Right lobe of liver (tissue), 6 donors: ENCODE measurements around the gene ARHGEF16. TPM values are rescaled to one million over a fixed set of nuclear protein-coding genes. Genes with fewer than 3 reads are reported as not detected.

Source experiments
- ATAC-seq, 4 donors: fragments of 200-7000 bp; cut with Tn5 transposase; one replicate each; pipeline ENCODE4 v1.9.1; 2020; ENCODE audit warnings: mild to moderate bottlenecking in 4 of 4, moderate library complexity in 4 of 4
- DNase-seq, 3 donors: peaks; one replicate each; pipeline ENCODE4 v3.0.0-alpha.2; 2020
- H3K27ac ChIP-seq, 3 donors: fragments of 200-600 bp; one replicate each; pipeline ENCODE4 v1.8.0; 2022
- H3K27me3 ChIP-seq, 2 donors: fragments of 200-600 bp; one replicate each; pipeline ENCODE4 v1.8.0; 2022
- H3K36me3 ChIP-seq, 4 donors: fragments of 200-600 bp; sonication (generic) in 1 of 4; one replicate each; pipeline versions ENCODE4 v1.5.1 to v1.8.0; 2017 to 2022; ENCODE audit warnings: control low read depth in 1 of 4
- H3K4me1 ChIP-seq, 4 donors: fragments of 200-600 bp; sonication (generic) in 1 of 4; one replicate each; pipeline versions ENCODE4 v1.5.1 to v1.8.0; 2017 to 2022; ENCODE audit warnings: control low read depth in 1 of 4
- H3K4me3 ChIP-seq, 3 donors: fragments of 200-600 bp; one replicate each; pipeline ENCODE4 v1.8.0; 2022
- H3K9me3 ChIP-seq, 4 donors: fragments of 200-600 bp; sonication (generic) in 1 of 4; one replicate each; pipeline versions ENCODE4 v1.5.1 to v1.8.0; 2017 to 2022; ENCODE audit warnings: control low read depth in 1 of 4
- POLR2A ChIP-seq: fragments of 450-650 bp; IDR thresholded peaks from one replicate; pipeline ENCODE4 v1.6.1; 2017; ENCODE audit warnings: antibody characterized with exemption, mild to moderate bottlenecking
- WGBS: methylation state at CpG from one replicate; pipeline ENCODE4 v1.1.6; 2018; ENCODE audit warnings: low coverage, low lambda C conversion rate; ENCODE audit not compliant: insufficient coverage; ENCODE audit errors: missing lambda C conversion rate; 5-methylcytosine and 5-hydroxymethylcytosine counted together
- intact Hi-C, 2 donors: fragments of 100-400 bp; cut with DNase I; formaldehyde crosslinking; loops; one replicate each; pipeline versions ENCODE4 v1.11.2 to v1.14.1; 2022
- total RNA-seq, 6 experiments: library from RNA; depleted of rRNA in 2 of 6; stranded (reverse); fragments of >200 nt in 2 of 6; fragmentation: NEBNext Ultra II Directional in 3 of 6; extraction: Animal tissue kit (Norgen Biotek cat#: 25700) in 3 of 6; gene quantifications; one replicate each; pipeline versions ENCODE4 v1.1.0 to v1.2.4, GENCODE V29; 2016 to 2023
- TF ChIP-seq, protein P1 (sequence below), 4 donors: fragments of 200-600 bp in 3 of 4; fragments of 450-650 bp in 1 of 4; IDR thresholded peaks; one replicate each; pipeline versions ENCODE4 v1.5.1 to v1.8.0; 2016 to 2022; ENCODE audit warnings: antibody characterized with exemption in 4 of 4, mild to moderate bottlenecking in 2 of 4
- donor health status: DM: no; HTN: yes; CAD: no.
- donor health status: DM: no; HTN: no; CAD: no.
- donor health status: DM: no; HTN: no; CAD: no.
- donor health status: DM: no; HTN: yes; CAD: no.
- donor health status: DM: no; HTN: yes; CAD: no.

Gene ARHGEF16
- total RNA-seq, 6 experiments from 2014 or later, result 2.1 to 16.3 (median 7.5) TPM

DNA sequence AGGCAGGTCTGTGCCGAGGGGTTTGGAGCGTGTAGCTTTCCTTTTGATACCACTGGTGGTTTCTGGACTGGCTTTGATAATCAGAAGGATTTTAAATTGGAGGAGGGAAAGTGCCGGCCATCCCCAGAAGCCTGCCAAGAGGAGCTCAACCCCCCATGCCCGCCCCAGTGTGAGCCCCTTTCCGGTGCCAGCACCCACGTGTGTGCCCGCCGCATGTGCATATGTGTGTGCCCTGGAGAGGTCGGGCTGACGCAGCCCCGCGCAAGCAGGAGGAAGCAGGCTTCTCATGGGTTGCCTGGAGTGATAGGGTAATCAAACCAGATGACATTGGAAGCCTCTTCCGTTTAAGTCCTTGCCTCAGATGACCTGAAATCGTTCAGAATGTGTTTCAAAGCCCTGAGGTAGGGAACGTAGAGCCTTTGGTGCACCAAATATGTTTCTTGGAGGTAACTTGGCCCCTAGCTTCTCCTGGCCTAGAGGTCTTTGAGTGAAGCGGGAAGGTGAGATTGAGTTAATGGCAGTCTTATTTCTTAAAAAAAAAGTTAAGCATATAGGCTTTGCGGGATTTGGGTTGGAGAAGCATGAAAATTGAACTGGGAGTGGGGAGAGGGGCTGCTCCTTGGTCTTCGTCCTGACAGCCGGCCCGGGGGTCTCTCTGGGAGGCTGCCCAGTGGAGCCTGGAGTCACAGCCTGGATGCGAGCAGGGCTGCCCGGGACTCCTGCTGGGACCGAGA is 34.1 kb upstream of the ARHGEF16 start:
- H3K4me1 ChIP-seq, result no peaks in the 10 kb centered on the region
- no peaks in the 10 kb centered on the region for H3K27me3 ChIP-seq
- intact Hi-C loops, result loop anchor here (5.0 to 10.0 kb wide), 2 partner anchors 408 to 596 kb away; no protein-coding TSS in a partner anchor
- DNase-seq (no peak), ATAC-seq (no peak)
- WGBS, result 59% methylated on average over 13 of the region's 23 CpGs
- no peak for TF ChIP-seq POLR2A
- TF ChIP-seq, protein P1, sequence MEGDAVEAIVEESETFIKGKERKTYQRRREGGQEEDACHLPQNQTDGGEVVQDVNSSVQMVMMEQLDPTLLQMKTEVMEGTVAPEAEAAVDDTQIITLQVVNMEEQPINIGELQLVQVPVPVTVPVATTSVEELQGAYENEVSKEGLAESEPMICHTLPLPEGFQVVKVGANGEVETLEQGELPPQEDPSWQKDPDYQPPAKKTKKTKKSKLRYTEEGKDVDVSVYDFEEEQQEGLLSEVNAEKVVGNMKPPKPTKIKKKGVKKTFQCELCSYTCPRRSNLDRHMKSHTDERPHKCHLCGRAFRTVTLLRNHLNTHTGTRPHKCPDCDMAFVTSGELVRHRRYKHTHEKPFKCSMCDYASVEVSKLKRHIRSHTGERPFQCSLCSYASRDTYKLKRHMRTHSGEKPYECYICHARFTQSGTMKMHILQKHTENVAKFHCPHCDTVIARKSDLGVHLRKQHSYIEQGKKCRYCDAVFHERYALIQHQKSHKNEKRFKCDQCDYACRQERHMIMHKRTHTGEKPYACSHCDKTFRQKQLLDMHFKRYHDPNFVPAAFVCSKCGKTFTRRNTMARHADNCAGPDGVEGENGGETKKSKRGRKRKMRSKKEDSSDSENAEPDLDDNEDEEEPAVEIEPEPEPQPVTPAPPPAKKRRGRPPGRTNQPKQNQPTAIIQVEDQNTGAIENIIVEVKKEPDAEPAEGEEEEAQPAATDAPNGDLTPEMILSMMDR (IDR thresholded peaks at IDR 0.05), result no peak
- H3K9me3 ChIP-seq, result no peaks in the 10 kb centered on the region
- H3K36me3 ChIP-seq, result no peaks in the 10 kb centered on the region
- no peak overlapping the region for H3K27ac ChIP-seq
- no peak overlapping the region for H3K4me3 ChIP-seq

DNA sequence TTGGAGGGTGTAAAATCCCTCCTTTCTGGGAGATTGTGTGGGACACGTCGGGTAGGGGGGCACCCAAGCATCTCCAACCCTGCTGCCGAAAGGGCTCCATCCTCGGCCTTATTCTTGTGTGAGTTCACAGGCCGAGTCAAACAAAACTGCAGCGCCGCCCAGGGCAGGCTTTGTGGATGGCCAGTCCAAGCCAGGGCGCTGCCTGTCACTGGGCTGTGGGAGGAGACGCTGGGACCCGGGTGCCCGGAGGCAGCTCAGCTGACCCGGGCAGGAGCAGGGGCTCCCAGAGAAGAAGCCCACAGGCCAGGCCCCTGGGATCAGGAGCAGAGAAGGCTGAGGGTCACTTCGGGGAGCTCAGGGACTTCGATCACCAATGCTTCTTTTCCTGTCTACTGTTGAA is 31.8 kb upstream of the ARHGEF16 start:
- no peak for ATAC-seq
- H3K36me3 ChIP-seq, result no peaks in the 10 kb centered on the region

DNA sequence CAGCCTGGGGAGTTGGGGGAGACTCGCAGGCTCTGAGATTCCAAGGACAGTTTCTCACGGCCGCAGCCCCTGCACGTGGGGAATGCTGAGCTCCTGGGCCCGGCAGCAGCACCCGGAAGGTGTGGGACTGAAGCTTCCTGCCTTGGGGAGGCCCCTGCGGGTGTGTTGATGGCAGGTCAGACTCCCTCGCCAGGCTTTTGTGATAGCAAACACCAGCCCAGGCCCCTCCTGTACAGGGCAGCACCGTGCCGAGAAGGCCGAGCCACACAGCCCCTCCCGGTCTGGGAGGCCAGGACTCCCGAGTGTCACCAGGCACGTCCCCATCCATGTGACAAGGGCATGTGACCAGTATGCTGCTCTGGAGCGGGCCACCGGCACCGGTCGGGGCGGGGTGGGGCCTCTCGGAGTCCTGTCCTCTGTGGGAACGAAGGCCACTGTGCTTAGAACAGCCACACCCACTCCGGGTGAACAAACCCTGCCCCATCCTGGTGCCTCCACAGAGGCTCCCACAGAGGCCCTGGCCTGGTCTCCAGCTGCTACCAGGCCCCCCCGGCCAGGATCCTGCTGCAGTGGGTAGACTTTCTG is 31.1 kb upstream of the ARHGEF16 start:
- DNase-seq, result peak in 1 of 3 donors; percentile 58
- WGBS, result no CpG with 5 or more reads among the region's 23 CpGs
- Histone ChIP-seq H3K4me1 (no peaks in the 10 kb centered on the region), H3K27ac (no peak overlapping the region), H3K36me3 (no peaks in the 10 kb centered on the region), H3K27me3 (no peaks in the 10 kb centered on the region), H3K4me3 (no peak overlapping the region), H3K9me3 (no peaks in the 10 kb centered on the region)
- intact Hi-C loops, result loop anchor here (5.0 to 10.0 kb wide), 2 partner anchors 411 to 599 kb away; no protein-coding TSS in a partner anchor
- peak; percentile 27 to 77 (median 48) for ATAC-seq
- TF ChIP-seq, protein P1 (IDR thresholded peaks at IDR 0.05), result no peak
- no peak for TF ChIP-seq POLR2A

More for the DNA sequence above, 31.8 kb upstream of the ARHGEF16 start:
- no peak for DNase-seq
- Histone ChIP-seq H3K9me3 (no peaks in the 10 kb centered on the region), H3K4me3 (no peak overlapping the region), H3K4me1 (no peaks in the 10 kb centered on the region), H3K27me3 (no peaks in the 10 kb centered on the region), H3K27ac (no peak overlapping the region)
- TF ChIP-seq POLR2A, result no peak
- TF ChIP-seq, protein P1 (IDR thresholded peaks at IDR 0.05), result no peak
- WGBS, result 55% methylated on average over 4 of the region's 14 CpGs
- intact Hi-C loops, result loop anchor here (5.0 to 10.0 kb wide), 2 partner anchors 410 to 598 kb away; no protein-coding TSS in a partner anchor

DNA sequence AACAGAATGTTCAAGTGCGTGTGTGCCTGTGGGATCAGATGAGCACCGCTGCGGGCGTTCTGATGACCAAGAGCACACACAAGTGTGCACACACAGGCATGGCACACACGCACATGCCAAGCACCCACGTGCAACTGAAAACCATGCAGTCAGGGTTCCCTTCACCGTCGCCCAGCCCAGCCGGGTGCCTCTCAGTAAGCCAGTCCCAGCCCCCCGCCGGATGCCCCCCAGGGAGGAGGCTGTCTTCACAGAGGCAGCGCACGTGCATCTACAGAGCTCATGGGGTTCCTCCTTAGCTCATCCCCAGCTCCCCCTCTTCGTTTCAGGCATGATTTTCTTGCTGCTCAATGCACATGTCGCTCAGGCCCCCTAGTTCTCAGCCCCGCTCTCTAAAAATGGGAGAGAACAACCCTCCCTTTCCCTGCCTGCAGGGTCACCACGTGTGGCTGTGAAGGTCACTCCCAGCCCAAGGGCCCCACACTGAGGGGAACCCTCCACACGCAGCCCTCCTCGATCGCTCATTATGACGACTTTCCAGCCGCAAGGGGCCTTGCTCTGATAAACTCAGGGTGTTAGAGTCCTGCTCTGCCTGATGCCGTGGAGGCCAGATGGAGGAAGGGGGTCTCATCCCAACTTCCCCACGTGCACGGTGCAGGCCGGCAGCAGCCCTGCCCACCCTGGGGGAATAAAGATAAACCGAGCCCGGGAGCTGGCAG is 30.4 kb upstream of the ARHGEF16 start:
- H3K27me3 ChIP-seq, result no peaks in the 10 kb centered on the region
- no peak overlapping the region for H3K4me3 ChIP-seq
- no peak overlapping the region for H3K27ac ChIP-seq
- ATAC-seq (no peak), DNase-seq (no peak)
- WGBS, result 35% methylated on average over 9 of the region's 28 CpGs
- no peaks in the 10 kb centered on the region for H3K9me3 ChIP-seq
- H3K4me1 ChIP-seq, result no peaks in the 10 kb centered on the region
- no peaks in the 10 kb centered on the region for H3K36me3 ChIP-seq
- intact Hi-C loops, result loop anchor here (5.0 to 10.0 kb wide), 2 partner anchors 412 to 599 kb away; no protein-coding TSS in a partner anchor
- no peak for TF ChIP-seq POLR2A
- TF ChIP-seq, protein P1 (IDR thresholded peaks at IDR 0.05), result no peak
